ENCODE data around the gene CERS6. TPM values are rescaled to one million over a fixed set of nuclear protein-coding genes. Genes with fewer than 3 reads are reported as not detected.

Gene CERS6
- total and polyA plus RNA-seq, 2 donors from 2014 or later: 9.4 to 18.8 TPM

- intact Hi-C loops (cut with DNase I): no loop called here
- Histone ChIP-seq H3K9me3 (ENCODE audit: control insufficient read depth in 2 of 3, insufficient read depth in 1 of 3, low read length in 3 of 3) (no peaks in the 10 kb centered on the region), H3K9ac (ENCODE audit: low read length in 3 of 3) (no peak overlapping the region), H3K4me3 (ENCODE audit: low read length in 3 of 3) (no peak overlapping the region), H3K4me1 (ENCODE audit: control insufficient read depth in 2 of 3, insufficient read depth in 2 of 3, low read depth in 1 of 3, low read length in 3 of 3) (no peaks in the 10 kb centered on the region), H3K27me3 (ENCODE audit: control insufficient read depth, insufficient read depth, low read length) (no peaks in the 10 kb centered on the region), H3K36me3 (ENCODE audit: control insufficient read depth in 2 of 3, insufficient read depth in 3 of 3, low read length in 3 of 3) (no peaks in the 10 kb centered on the region), H3K27ac (ENCODE audit: low read depth in 2 of 2, low read length in 2 of 2) (no peak overlapping the region)
- FAIRE-seq: no peak
- TF ChIP-seq CTCF (IDR thresholded peaks at IDR 0.05; ENCODE audit: borderline replicate concordance, extremely low read depth, insufficient read depth): no peak
- DNase-seq: no peak
Measured at GRCh38 chr2:168577885-168578284, 121.8 kb downstream of the CERS6 start.

- no peak for DNase-seq
- H3K36me3 ChIP-seq (ENCODE audit: control insufficient read depth in 2 of 3, insufficient read depth in 3 of 3, low read length in 3 of 3): no peaks in the 10 kb centered on the region
- intact Hi-C loops (cut with DNase I): no loop called here
- no peak for FAIRE-seq
- H3K9me3 ChIP-seq (ENCODE audit: control insufficient read depth in 2 of 3, insufficient read depth in 1 of 3, low read length in 3 of 3): no peaks in the 10 kb centered on the region
- no peak overlapping the region for H3K27ac ChIP-seq (ENCODE audit: low read depth in 2 of 2, low read length in 2 of 2)
- H3K27me3 ChIP-seq (ENCODE audit: control insufficient read depth, insufficient read depth, low read length): no peaks in the 10 kb centered on the region
- H3K9ac ChIP-seq (ENCODE audit: low read length in 3 of 3): no peak overlapping the region
- no peak for TF ChIP-seq CTCF (IDR thresholded peaks at IDR 0.05; ENCODE audit: borderline replicate concordance, extremely low read depth, insufficient read depth)
- no peak overlapping the region for H3K4me3 ChIP-seq (ENCODE audit: low read length in 3 of 3)
- H3K4me1 ChIP-seq (ENCODE audit: control insufficient read depth in 2 of 3, insufficient read depth in 2 of 3, low read depth in 1 of 3, low read length in 3 of 3): no peaks in the 10 kb centered on the region
Measured at GRCh38 chr2:168583064-168583709, 127.1 kb downstream of the CERS6 start.

- intact Hi-C loops (cut with DNase I): no loop called here
- DNase-seq (no peak), FAIRE-seq (no peak)
- no peak overlapping the region for H3K27ac ChIP-seq (ENCODE audit: low read depth in 2 of 2, low read length in 2 of 2)
- H3K36me3 ChIP-seq (ENCODE audit: control insufficient read depth in 2 of 3, insufficient read depth in 3 of 3, low read length in 3 of 3): no peaks in the 10 kb centered on the region
- no peak for TF ChIP-seq CTCF (IDR thresholded peaks at IDR 0.05; ENCODE audit: borderline replicate concordance, extremely low read depth, insufficient read depth)
- H3K9me3 ChIP-seq (ENCODE audit: control insufficient read depth in 2 of 3, insufficient read depth in 1 of 3, low read length in 3 of 3): no peaks in the 10 kb centered on the region
- no peak overlapping the region for H3K9ac ChIP-seq (ENCODE audit: low read length in 3 of 3)
- no peak overlapping the region for H3K4me3 ChIP-seq (ENCODE audit: low read length in 3 of 3)
- H3K27me3 ChIP-seq (ENCODE audit: control insufficient read depth, insufficient read depth, low read length): no peaks in the 10 kb centered on the region
- no peaks in the 10 kb centered on the region for H3K4me1 ChIP-seq (ENCODE audit: control insufficient read depth in 2 of 3, insufficient read depth in 2 of 3, low read depth in 1 of 3, low read length in 3 of 3)
Measured at GRCh38 chr2:168583710-168584521, 127.8 kb downstream of the CERS6 start.

Data from kidney (tissue), 14 donors.